Kidney (tissue), 14 donors: ENCODE measurements around the gene TRIM69. TPM values are rescaled to one million over a fixed set of nuclear protein-coding genes. Genes with fewer than 3 reads are reported as not detected.

ENCODE experiments used
- DNase-seq, 5 donors: peaks; one replicate each; pipeline ENCODE4 v3.0.0-alpha.2; 2013 to 2020
- FAIRE-seq: peaks from 2 replicates; lab custom pipeline; 2012; peaks lifted over from hg19 to GRCh38; lab: Jason Lieb, UNC
- H3K27ac ChIP-seq, 2 donors: one replicate each; pipeline ENCODE4 v1.7.0; 2013; ENCODE audit warnings: low read depth in 2 of 2, low read length in 2 of 2, inconsistent platforms in 1 of 2
- H3K27me3 ChIP-seq: one replicate; pipeline ENCODE4 v1.7.1; 2013; ENCODE audit warnings: low read length, inconsistent platforms; ENCODE audit not compliant: control insufficient read depth, insufficient read depth
- H3K36me3 ChIP-seq, 3 donors: one replicate each; pipeline versions ENCODE4 v1.7.0 to v1.7.1; 2013; ENCODE audit warnings: low read length in 3 of 3, control low read depth in 1 of 3, inconsistent platforms in 1 of 3; ENCODE audit not compliant: insufficient read depth in 3 of 3, control insufficient read depth in 2 of 3
- H3K4me1 ChIP-seq, 3 donors: one replicate each; pipeline versions ENCODE4 v1.7.0 to v1.7.1; 2013; ENCODE audit warnings: low read length in 3 of 3, inconsistent platforms in 1 of 3, low read depth in 1 of 3; ENCODE audit not compliant: control insufficient read depth in 2 of 3, insufficient read depth in 2 of 3
- H3K4me3 ChIP-seq, 3 donors: one replicate each; pipeline versions ENCODE4 v1.7.0 to v1.8.1; 2013; ENCODE audit warnings: low read length in 3 of 3, control low read depth in 1 of 3, inconsistent platforms in 1 of 3
- H3K9ac ChIP-seq, 3 donors: one replicate each; pipeline versions ENCODE4 v1.7.0 to v1.7.1; 2013; ENCODE audit warnings: low read length in 3 of 3, control low read depth in 1 of 3, inconsistent platforms in 1 of 3
- H3K9me3 ChIP-seq, 3 donors: one replicate each; pipeline versions ENCODE4 v1.7.0 to v1.7.1; 2013; ENCODE audit warnings: low read length in 3 of 3, control low read depth in 1 of 3, inconsistent platforms in 1 of 3; ENCODE audit not compliant: control insufficient read depth in 2 of 3, insufficient read depth in 1 of 3
- CTCF ChIP-seq: IDR thresholded peaks from 3 replicates; pipeline ENCODE4 v1.5.1; 2012; ENCODE audit warnings: mild to moderate bottlenecking, moderate library complexity, borderline replicate concordance; ENCODE audit not compliant: insufficient read depth; ENCODE audit errors: extremely low read depth
- intact Hi-C: fragments of 100-400 bp; cut with DNase I; formaldehyde crosslinking; loops from one replicate; pipeline ENCODE4 v1.11.1; 2022
- polyA plus RNA-seq: library from polyadenylated mRNA; stranded (reverse); fragments of 350-450 nt; fragmentation: Illumina TruSeq; extraction: RNeasy Lipid Tissue Mini Kit (QIAGEN cat#74804); gene quantifications from one replicate; pipeline ENCODE4 v1.2.3, GENCODE V29; 2014; ENCODE audit warnings: low read depth, low replicate concordance; ENCODE audit not compliant: insufficient read depth
- total RNA-seq: library from RNA; stranded (reverse); fragmentation: NEBNext Ultra II Directional; extraction: Animal tissue kit (Norgen Biotek cat#: 25700); gene quantifications from one replicate; pipeline ENCODE4 v1.2.1, GENCODE V29; 2021
- donor health status: control.
- donor health status: control.
- donor health status: control.
- donor health status: control.
- donor health status: control.
- donor health status: DM: yes; HTN: yes; CAD: no.
- donor health status: Normal renal cell carcinoma (clear cell type).

The TRIM69 gene
- total and polyA plus RNA-seq, 2 donors from 2014 or later: 29.6 to 41.2 TPM

- Histone ChIP-seq H3K4me1 (peaks cover 0 to 3% (median 0%) of the 10 kb centered on the region in 3 donors), H3K27ac (no peak overlapping the region), H3K4me3 (peak overlapping the region in 1 of 3 donors; percentile 21), H3K9ac (no peak overlapping the region), H3K27me3 (no peaks in the 10 kb centered on the region), H3K36me3 (peaks cover 3 to 33% (median 25%) of the 10 kb centered on the region in 3 donors), H3K9me3 (no peaks in the 10 kb centered on the region)
- DNase-seq (no peak), FAIRE-seq (no peak)
- intact Hi-C loops: no loop called here
- no peak for TF ChIP-seq CTCF
Observed at GRCh38 chr15:44715142-44715796, 21.1 kb upstream of the TRIM69 start.

GRCh38 chr15:44715797-44716334, 20.5 kb upstream of the TRIM69 start:
- no peaks in the 10 kb centered on the region for H3K27me3 ChIP-seq
- no peak for TF ChIP-seq CTCF
- H3K4me3 ChIP-seq: peak overlapping the region in 1 of 3 donors; percentile 20
- DNase-seq: no peak
- intact Hi-C loops: no loop called here
- peaks cover 3 to 33% (median 25%) of the 10 kb centered on the region in 3 donors for H3K36me3 ChIP-seq
- H3K27ac ChIP-seq: no peak overlapping the region
- H3K9ac ChIP-seq: no peak overlapping the region
- no peaks in the 10 kb centered on the region for H3K9me3 ChIP-seq
- H3K4me1 ChIP-seq: peaks cover 0 to 3% (median 0%) of the 10 kb centered on the region in 3 donors
- no peak for FAIRE-seq

GRCh38 chr15:44716983-44717602, 19.2 kb upstream of the TRIM69 start:
- no peak for FAIRE-seq

More at GRCh38 chr15:44716983-44717602, 19.2 kb upstream of the TRIM69 start:
- DNase-seq: no peak
- H3K4me3 ChIP-seq: no peak overlapping the region
- H3K4me1 ChIP-seq: peaks cover 0 to 3% (median 0%) of the 10 kb centered on the region in 3 donors
- H3K9me3 ChIP-seq: no peaks in the 10 kb centered on the region
- no peak for TF ChIP-seq CTCF
- H3K36me3 ChIP-seq: peaks cover 3 to 33% (median 25%) of the 10 kb centered on the region in 3 donors
- H3K9ac ChIP-seq: no peak overlapping the region
- H3K27ac ChIP-seq: no peak overlapping the region
- H3K27me3 ChIP-seq: no peaks in the 10 kb centered on the region
- intact Hi-C loops: no loop called here
